Stromal cell of bone marrow (primary cell): ENCODE measurements around the gene MRC1.

ENCODE experiments used
- DNase-seq: peaks from one replicate; pipeline ENCODE4 v3.0.0-alpha.2; 2012; ENCODE audit warnings: low read depth

The MRC1 gene

DNA sequence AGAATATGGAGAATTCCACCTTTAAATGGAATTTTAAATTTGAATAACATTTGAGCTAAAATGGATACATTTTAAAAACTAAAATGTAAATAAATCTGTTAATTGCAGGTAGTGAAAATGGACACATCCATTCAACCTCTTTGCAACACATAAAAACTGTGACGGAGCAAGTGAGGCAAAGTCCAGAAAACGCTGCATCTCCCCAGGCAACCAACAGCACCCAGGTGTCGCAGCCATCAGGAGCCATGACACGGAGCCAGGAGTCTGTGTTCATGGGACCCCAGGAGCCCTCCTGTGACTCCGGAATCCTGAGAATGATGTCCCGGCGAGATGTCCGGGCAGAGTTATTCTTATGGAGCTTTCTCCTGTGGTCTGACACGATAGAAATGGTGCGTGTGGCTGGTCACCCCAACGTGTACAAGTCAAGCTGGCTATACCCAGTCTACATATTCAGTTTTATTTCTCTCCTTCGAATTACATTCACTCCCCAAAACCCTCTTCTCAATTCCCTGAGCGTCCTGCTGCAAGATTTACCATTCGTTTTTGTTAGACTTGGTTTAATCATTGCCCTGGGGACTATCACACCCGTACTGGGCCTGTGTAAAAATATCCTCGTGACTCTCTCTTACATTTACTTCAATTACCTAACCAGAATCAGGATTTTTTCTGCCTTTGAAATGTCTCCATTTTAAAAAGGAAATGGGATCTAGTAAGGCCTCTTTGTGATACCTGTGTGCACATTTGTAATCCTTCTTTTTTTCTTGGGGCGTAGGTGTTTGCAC lies 13.1 kb upstream of the MRC1 start:
- no peak for DNase-seq

DNA sequence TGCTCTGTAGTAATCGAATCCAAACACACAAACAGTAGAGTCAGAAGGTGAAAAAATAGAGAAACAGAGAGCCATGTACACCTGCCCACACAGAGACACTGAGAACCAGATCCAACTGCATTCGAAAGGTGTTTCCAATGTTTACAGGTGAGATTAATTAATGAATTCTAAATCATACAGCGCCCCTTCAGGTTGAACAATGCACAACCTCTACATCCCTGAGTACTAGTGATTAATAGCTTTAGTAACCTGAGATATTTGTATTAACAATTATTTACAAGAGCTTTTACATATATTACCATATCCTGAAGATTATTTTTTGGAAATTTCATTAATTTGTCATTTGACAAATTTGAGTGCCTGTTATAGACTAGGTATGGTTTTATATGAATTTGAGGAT lies 7.6 kb upstream of the MRC1 start:
- no peak for DNase-seq

DNA sequence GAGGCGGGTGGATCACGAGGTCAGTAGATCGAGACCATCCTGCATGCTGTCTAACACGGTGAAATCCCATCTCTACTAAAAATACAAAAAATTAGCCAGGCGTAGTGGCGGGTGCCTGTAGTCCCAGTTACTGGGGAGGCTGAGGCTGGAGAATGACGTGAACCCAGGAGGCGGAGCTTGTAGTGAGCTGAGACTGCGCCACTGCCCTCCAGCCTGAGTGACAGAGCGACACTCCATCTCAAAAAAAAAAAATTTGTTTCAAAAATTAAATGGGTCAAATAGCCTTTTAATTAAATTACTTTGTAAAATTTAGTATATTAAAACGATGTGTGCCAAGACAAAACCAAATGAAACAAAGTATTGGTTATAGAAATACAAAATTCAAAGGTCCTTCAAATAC lies 6.8 kb upstream of the MRC1 start:
- DNase-seq, result no peak

- DNase-seq, result no peak
These were observed 6.2 kb upstream of the MRC1 start for GRCh38 chr10:17802976-17803375.

GRCh38 chr10:17805330-17805729 lies 3.8 kb upstream of the MRC1 start:
- no peak for DNase-seq

DNA sequence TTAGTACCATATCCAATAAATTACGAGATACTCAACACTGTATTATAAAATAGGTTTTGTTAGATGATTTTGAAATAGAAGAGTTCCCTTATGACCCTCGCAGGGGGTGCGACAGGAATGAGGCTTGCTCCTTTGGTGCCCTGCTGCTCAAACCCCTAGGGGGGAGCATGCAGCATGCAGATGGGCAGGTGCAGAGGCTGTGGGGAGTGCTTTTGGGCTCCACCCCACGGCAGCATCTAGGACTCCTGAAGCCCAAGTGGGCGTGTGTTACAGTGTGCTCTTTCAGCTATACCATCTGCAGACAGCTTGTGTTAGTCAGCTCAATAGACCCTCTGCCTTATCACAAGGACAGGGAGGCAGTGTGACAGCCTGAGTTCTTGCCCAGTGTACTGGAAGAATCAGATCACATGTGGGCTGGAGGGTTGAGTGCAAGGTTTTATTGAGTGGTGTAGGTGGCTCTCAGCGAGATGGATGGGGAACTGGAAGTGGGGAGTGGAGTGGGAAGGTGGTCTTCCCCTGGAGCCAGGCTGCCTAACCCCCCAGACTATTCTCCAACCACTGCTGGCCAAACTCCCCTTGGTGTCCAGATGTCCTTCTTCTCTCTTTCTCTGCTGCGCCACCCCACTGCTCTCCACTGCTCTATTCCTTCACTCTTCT lies 3.1 kb upstream of the MRC1 start:
- DNase-seq, result no peak

- no peak for DNase-seq
These were observed 2.2 kb downstream of the MRC1 start for GRCh38 chr10:17811146-17811865.

DNA sequence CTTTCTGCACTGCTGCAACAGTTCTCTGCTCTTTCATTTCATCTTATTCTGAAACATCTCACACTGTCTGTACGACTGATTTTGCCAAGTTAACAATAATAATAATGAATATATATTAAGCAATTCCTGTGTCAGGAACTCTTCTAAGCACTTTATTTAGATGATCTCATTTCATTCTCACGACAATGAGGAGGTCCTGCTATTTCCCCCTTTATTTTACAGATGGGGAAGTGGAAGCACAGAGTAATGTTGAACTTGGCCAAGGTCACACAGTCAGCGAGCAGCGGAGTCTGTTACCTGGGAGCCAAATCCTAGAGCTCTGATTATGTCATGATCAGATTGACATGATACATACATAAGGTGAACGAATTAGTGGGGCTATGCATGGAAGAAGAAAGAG lies 5.8 kb downstream of the MRC1 start:
- DNase-seq, result no peak

DNA sequence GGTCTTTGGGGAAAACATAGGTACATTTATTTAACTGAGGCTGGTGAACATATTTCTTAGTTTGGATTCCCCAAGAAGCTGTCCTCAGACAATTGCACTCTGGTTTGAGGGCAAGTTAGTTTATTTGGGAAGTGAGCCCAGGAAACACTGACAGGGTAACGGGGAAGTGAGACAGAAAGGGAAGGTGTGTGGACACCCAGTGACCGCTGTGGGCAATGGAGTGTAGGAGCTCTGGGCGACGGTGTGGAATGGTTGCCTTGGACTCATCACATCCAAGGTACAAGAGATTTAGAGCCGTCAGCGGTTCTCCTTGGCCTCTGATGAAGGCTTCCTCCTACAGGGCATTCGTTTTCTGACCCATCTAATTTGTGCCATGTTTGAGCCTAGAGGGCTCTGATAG lies 7.1 kb downstream of the MRC1 start:
- DNase-seq, result no peak

GRCh38 chr10:17817316-17817715 lies 8.2 kb downstream of the MRC1 start:
- no peak for DNase-seq

- DNase-seq, result no peak
These were observed 8.6 kb downstream of the MRC1 start for GRCh38 chr10:17817790-17818189.

DNA sequence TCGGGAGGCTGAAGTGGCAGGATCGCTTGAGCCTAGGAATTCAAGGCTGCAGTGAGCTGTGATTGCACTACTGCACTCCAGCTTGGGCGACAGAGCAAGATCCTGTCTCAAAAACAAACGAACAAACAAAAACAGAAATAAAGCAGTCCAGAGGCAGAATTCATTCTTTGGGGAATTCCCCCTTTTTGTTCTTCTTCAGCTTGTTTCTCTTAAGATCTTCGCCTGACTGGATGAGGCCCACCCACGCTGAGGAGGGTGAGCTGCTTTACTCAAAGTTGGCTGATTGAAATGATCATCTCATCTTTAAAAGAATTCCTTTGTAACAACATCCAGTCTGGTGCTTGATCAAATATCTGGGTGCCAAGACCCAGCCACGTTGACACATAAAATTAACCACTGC lies 10.7 kb downstream of the MRC1 start:
- DNase-seq, result no peak

GRCh38 chr10:17820943-17821342 lies 11.8 kb downstream of the MRC1 start:
- DNase-seq, result no peak

DNA sequence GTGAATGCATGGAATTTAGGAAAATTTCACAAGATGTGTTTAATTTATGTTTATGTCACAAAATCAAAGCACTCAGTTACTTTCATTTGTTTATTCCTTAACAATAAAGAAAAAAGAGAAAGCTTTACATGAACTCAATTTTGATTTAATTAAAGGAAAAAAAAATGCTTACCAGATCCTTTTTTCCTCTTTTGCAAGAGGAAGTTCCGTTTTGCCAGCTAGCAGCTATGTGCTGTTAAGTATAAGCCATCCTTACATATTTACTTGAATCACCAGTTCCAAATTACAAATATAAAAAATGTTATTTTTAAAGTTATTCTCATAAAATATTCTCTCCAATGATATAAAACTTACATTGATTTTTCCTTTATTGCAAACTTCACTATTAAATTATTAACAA lies 12.7 kb downstream of the MRC1 start:
- no peak for DNase-seq

DNA sequence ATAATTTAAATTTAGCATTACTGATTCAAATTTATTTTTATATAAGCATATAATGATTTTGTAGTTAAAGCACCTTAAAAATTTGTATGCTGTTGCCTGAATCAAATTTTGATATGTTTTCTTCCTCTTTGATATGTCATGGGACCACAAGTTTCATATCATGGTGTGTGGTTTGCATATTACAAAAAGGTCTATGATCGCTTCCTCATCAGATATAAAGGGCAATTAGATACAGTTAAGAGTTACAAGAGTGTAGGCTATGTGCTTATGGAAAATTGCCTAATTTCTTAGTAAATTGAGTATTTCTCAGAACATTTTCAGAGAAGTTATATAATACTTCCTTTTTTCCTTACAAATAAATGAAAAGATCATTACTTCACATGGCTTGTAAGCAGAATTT lies 22.2 kb downstream of the MRC1 start:
- DNase-seq, result no peak

DNA sequence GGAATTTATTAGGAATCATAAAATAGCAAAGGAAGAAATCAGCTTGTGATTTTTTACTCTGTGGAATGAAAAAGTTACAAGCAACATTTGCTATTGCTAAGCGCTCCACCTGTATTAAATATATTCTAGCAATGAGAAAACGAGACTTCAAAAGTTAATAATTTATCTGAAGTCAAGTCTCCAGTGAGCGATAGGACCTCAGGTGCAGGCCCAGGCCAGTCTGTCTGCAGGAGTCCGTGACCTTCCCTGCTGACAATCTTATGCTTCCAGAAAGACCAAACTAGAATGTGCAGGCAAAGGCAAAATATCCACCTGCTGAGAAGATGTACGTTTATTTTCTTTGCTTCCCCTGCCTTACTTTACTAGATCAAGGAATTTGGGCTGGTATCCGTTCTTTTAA lies 22.7 kb downstream of the MRC1 start:
- no peak for DNase-seq

- DNase-seq, result no peak
These were observed 24.5 kb downstream of the MRC1 start for GRCh38 chr10:17833656-17834055.

DNA sequence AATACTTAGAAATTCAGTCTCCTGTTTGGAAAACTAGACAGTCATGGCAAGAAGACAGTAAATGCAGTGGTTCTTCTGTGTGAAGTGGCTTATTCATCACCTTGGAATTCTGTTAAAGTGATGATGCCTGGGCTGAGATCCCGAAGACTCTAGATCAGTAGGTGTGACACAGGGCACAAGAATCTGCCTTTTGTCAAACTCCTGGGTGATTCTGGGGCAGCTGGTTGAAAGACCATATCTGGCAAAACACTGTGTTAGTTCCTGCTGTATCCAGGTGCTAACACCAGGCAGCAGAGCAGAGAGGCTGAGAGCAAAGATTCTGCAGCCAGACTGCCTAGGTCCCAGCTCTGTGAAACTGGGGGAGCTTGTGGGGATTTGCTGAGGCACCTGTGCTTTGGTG lies 26.5 kb downstream of the MRC1 start:
- DNase-seq, result peak; percentile 57

DNA sequence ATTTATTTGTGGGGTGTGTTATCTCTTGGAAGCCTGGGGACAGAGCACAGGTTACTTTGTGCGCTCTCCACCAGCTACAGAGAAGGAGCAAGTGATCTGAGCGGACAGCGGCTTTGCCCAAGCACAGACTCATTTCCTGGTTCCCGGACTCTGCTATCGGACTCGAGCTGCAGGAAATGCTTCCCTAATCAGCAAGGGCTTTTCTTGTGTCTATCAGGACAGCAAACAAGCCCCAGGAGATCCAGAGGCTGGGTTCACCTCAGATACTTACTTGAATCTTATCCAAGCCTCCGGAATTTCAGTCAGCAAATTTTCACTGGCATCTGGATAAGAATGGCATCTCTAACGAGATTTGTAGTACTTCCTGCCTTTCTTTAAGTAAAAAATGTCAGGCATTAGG lies 27.8 kb downstream of the MRC1 start:
- DNase-seq, result no peak

DNA sequence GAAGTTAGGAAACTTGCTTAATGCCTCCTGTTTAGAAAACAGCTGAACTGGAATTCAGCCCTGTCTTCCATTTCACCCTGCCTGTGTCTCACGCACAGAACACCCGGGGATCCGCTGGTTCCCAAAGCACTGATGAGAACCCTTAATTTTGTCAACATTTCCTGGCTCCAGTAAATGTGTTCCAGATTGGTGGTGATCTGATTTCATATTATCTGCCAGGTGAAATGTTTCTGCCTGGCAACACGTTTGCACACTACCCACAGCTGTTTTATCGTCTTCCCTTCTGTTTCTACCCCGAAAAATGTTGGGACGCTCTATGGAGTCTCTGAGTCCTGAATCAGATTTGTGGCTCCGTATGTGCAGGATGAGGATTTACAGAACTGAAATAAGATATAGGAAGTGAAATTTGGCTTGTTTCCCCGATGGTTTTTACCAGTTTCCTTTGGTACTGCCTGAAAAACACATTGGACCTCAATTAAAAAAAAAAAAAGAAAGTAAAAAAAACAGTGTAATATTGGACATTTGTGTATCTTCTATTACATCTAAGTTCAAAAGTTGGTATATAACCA lies 29.0 kb downstream of the MRC1 start:
- DNase-seq, result no peak

DNA sequence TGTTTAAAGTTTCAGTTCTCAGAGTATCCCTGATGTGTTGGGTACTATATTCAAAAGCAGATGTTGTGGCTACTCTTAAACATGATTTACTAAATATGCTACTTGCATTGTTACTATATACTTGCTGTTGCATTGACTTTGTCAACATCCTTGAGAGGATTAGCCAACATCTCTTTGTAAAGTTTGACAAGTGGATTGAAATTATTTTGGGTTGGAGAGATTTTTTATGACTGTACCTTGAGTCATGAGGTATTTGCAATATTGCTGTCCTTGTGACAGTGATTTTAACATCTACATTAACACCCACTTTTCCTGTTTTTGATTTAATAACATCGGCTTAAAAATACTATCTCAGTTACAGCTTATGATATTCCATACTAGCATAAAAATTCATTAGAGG lies 31.9 kb downstream of the MRC1 start:
- no peak for DNase-seq

DNA sequence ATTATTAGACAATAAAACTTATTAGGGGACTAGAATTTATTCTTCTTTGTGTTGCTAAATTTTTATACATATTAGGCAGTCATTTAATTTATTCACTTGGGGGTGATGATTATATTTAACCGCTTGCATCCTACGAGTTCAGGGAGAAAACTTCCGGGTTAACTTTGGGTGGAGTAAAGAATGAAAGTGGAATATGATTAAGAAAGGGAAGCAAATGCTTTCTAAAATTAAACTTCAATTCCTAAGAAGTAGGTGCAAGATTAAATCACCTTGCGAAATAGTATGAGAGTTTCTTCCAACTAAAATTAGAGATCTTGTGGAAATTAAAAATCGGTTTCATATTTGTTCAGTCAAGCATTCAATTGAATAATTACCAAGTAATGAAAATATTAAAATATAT lies 33.5 kb downstream of the MRC1 start:
- DNase-seq, result no peak
